HepG2 (cell line): ENCODE data around the gene LRSAM1. TPM values are rescaled to one million over a fixed set of nuclear protein-coding genes. Genes with fewer than 3 reads are reported as not detected.

Experiments used
- CREB1 ChIP-seq, 2 experiments: fragments of 450-650 bp in 1 of 2; IDR thresholded peaks; 2 replicates each; pipeline ENCODE4 v1.6.1; 2016 to 2017; ENCODE audit warnings: control low read depth in 1 of 2, mild to moderate bottlenecking in 1 of 2, missing compliant biosample characterization in 1 of 2, missing genetic modification characterization in 1 of 2
- ELF1 ChIP-seq: sonication (generic); formaldehyde crosslinking; IDR thresholded peaks from 2 replicates; pipeline ENCODE4 v1.4.0; 2020; ENCODE audit warnings: missing genetic modification reagents
- FOSL2 ChIP-seq: sonication (generic); formaldehyde crosslinking; IDR thresholded peaks from 2 replicates; pipeline ENCODE4 v1.4.0; 2020; ENCODE audit warnings: missing genetic modification reagents
- KLF6 ChIP-seq: IDR thresholded peaks from 2 replicates; pipeline ENCODE4 v1.8.0; 2016; ENCODE audit warnings: missing biosample characterization, missing genetic modification reagents
- NFIB ChIP-seq: sonication (generic); formaldehyde crosslinking; IDR thresholded peaks from 2 replicates; pipeline ENCODE4 v1.9.0; 2021; ENCODE audit warnings: missing genetic modification reagents, mild to moderate bottlenecking, borderline replicate concordance
- PAF1 ChIP-seq: IDR thresholded peaks from 2 replicates; pipeline ENCODE4 v1.6.1; 2016; ENCODE audit warnings: missing genetic modification reagents, missing compliant biosample characterization
- PCBP1 ChIP-seq: fragments of 200-400 bp; formaldehyde crosslinking; IDR thresholded peaks from 2 replicates; pipeline ENCODE4 v1.6.1; 2017; ENCODE audit warnings: mild to moderate bottlenecking, low read depth, low read length, borderline replicate concordance
- RAD21 ChIP-seq: fragments of 450-650 bp; formaldehyde crosslinking; IDR thresholded peaks from 2 replicates; pipeline ENCODE4 v1.5.0; 2020; ENCODE audit warnings: mild to moderate bottlenecking
- SMC3 ChIP-seq: IDR thresholded peaks from 2 replicates; pipeline ENCODE4 v1.6.1; 2011; ENCODE audit warnings: low read length, improper control_type of control experiment
- STAG1 ChIP-seq: sonication (generic); formaldehyde crosslinking; IDR thresholded peaks from 2 replicates; pipeline ENCODE4 v1.4.0; 2020; ENCODE audit warnings: missing genetic modification reagents
- ZNF263 ChIP-seq: sonication (generic); formaldehyde crosslinking; IDR thresholded peaks from 2 replicates; pipeline ENCODE4 v1.4.0; 2020; ENCODE audit warnings: missing genetic modification reagents
- ZNF577 ChIP-seq: sonication (generic); formaldehyde crosslinking; IDR thresholded peaks from 2 replicates; pipeline ENCODE4 v1.4.0; 2020; ENCODE audit warnings: mild to moderate bottlenecking, low read depth, missing genetic modification reagents, borderline replicate concordance
- ZNF749 ChIP-seq: sonication (generic); formaldehyde crosslinking; IDR thresholded peaks from 2 replicates; pipeline ENCODE4 v1.8.0; 2022; ENCODE audit warnings: mild to moderate bottlenecking, missing genetic modification reagents, moderate library complexity, borderline replicate concordance
- ZNF772 ChIP-seq: sonication (generic); formaldehyde crosslinking; IDR thresholded peaks from 2 replicates; pipeline ENCODE4 v1.5.0; 2020; ENCODE audit warnings: mild to moderate bottlenecking, missing genetic modification reagents
- polyA plus RNA-seq, 8 experiments: library from polyadenylated mRNA; depleted of rRNA in 3 of 8; stranded (reverse) in 7 of 8; unstranded in 1 of 8; fragments of >200 nt; fragmentation: Illumina TruSeq in 4 of 8; extraction: Trizol in 4 of 8; gene quantifications; 2 replicates each; pipeline versions ENCODE4 v1.2.1 to v1.2.3, GENCODE V29; 2011 to 2016; ENCODE audit warnings: low read depth in 4 of 8, missing spikeins in 1 of 8, mixed read lengths in 1 of 8; ENCODE audit not compliant: insufficient read depth in 1 of 8
- total RNA-seq, 5 experiments: library from RNA; depleted of rRNA; stranded (reverse); fragments of >200 nt; fragmentation: Illumina TruSeq; extraction: Trizol; gene quantifications; 2 replicates each; pipeline ENCODE4 v1.2.3, GENCODE V29; 2016; ENCODE audit warnings: low read depth in 1 of 5
- TF ChIP-seq, protein P1 (sequence below): sonication (generic); formaldehyde crosslinking; IDR thresholded peaks from 2 replicates; pipeline ENCODE4 v1.9.0; 2021; ENCODE audit warnings: mild to moderate bottlenecking, missing genetic modification reagents
- TF ChIP-seq, protein P2 (sequence below): IDR thresholded peaks from 2 replicates; pipeline ENCODE4 v1.6.1; 2012; ENCODE audit warnings: low read depth, low read length, improper control_type of control experiment
- TF ChIP-seq, protein P3 (sequence below): sonication (generic); formaldehyde crosslinking; conservative IDR thresholded peaks from 2 replicates; pipeline ENCODE4 v1.8.1; 2023; ENCODE audit warnings: missing genetic modification reagents

LRSAM1 gene
- total and polyA plus RNA-seq, 2 of the 13 experiments (the other 11 are each of a cell fraction or from before 2014, with no cell fraction given) = 8.7 to 10.2 TPM

DNA sequence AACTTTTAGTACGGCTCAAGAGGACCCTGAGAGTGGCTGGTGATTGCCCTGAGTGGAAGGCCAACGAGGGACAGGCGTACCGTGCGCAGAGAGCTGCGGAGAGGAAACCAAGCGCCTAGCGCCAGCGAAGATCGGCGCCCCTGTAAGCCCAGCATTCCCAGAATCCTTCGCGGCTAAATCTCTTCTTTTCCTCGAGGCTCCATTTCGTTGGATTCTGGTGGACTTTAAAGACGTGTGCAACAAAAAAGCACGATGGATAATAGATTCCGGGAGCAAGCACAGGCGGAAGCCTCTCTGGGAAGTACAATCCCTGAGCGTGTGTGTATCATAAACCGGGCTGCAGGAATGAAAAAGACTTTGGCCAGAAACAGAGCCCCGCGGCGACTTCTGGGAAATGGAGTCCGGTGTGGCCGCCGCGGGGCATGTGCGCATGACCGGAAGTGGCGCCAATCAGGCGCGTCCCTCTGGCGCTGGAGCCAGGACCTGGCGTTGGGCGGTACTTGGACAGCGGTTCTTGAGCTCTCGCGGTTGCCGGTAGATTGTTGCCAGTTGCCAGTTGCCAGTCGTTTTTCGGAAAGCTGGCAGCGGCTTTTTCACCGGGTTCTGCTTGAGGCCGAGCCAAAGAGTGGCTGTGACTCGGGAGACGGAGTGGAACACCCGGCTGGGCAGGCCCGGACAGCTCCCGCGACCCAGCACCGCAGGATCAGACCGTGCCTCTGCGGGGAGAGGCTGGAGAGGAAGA is 27.2 kb upstream of the LRSAM1 start, which contains the start of gene ZNF79 (continued):
- TF ChIP-seq, protein P1, sequence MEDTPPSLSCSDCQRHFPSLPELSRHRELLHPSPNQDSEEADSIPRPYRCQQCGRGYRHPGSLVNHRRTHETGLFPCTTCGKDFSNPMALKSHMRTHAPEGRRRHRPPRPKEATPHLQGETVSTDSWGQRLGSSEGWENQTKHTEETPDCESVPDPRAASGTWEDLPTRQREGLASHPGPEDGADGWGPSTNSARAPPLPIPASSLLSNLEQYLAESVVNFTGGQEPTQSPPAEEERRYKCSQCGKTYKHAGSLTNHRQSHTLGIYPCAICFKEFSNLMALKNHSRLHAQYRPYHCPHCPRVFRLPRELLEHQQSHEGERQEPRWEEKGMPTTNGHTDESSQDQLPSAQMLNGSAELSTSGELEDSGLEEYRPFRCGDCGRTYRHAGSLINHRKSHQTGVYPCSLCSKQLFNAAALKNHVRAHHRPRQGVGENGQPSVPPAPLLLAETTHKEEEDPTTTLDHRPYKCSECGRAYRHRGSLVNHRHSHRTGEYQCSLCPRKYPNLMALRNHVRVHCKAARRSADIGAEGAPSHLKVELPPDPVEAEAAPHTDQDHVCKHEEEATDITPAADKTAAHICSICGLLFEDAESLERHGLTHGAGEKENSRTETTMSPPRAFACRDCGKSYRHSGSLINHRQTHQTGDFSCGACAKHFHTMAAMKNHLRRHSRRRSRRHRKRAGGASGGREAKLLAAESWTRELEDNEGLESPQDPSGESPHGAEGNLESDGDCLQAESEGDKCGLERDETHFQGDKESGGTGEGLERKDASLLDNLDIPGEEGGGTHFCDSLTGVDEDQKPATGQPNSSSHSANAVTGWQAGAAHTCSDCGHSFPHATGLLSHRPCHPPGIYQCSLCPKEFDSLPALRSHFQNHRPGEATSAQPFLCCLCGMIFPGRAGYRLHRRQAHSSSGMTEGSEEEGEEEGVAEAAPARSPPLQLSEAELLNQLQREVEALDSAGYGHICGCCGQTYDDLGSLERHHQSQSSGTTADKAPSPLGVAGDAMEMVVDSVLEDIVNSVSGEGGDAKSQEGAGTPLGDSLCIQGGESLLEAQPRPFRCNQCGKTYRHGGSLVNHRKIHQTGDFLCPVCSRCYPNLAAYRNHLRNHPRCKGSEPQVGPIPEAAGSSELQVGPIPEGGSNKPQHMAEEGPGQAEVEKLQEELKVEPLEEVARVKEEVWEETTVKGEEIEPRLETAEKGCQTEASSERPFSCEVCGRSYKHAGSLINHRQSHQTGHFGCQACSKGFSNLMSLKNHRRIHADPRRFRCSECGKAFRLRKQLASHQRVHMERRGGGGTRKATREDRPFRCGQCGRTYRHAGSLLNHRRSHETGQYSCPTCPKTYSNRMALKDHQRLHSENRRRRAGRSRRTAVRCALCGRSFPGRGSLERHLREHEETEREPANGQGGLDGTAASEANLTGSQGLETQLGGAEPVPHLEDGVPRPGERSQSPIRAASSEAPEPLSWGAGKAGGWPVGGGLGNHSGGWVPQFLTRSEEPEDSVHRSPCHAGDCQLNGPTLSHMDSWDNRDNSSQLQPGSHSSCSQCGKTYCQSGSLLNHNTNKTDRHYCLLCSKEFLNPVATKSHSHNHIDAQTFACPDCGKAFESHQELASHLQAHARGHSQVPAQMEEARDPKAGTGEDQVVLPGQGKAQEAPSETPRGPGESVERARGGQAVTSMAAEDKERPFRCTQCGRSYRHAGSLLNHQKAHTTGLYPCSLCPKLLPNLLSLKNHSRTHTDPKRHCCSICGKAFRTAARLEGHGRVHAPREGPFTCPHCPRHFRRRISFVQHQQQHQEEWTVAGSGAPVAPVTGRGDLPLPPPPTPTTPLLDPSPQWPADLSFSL = no peak
- TF ChIP-seq RAD21 = peak; percentile 48; the same call in 1 of the 2 replicates
- TF ChIP-seq ZNF577 = no peak
- TF ChIP-seq STAG1 (CRISPR knock-in tag) = no peak; the same call in 1 of the 2 replicates
- no peak for TF ChIP-seq ZNF772 (CRISPR knock-in tag)
- TF ChIP-seq NFIB = no peak
- no peak for TF ChIP-seq SMC3
- no peak for TF ChIP-seq PAF1 (CRISPR knock-in tag)
- no peak for TF ChIP-seq ZNF749 (CRISPR knock-in tag)
- TF ChIP-seq ZNF263 (CRISPR knock-in tag) = 0 out of 2 replicates have a peak, but pooled peaks have one; percentile 11
- 0 out of 2 replicates have a peak, but pooled peaks have one; percentile 55 for TF ChIP-seq KLF6 (CRISPR knock-in tag)
- peak; percentile 89 for TF ChIP-seq CREB1 (IDR thresholded peaks at IDR 0.05)
- peak; percentile 99 for TF ChIP-seq CREB1 (CRISPR knock-in tag; IDR thresholded peaks at IDR 0.05)
- TF ChIP-seq, protein P2, sequence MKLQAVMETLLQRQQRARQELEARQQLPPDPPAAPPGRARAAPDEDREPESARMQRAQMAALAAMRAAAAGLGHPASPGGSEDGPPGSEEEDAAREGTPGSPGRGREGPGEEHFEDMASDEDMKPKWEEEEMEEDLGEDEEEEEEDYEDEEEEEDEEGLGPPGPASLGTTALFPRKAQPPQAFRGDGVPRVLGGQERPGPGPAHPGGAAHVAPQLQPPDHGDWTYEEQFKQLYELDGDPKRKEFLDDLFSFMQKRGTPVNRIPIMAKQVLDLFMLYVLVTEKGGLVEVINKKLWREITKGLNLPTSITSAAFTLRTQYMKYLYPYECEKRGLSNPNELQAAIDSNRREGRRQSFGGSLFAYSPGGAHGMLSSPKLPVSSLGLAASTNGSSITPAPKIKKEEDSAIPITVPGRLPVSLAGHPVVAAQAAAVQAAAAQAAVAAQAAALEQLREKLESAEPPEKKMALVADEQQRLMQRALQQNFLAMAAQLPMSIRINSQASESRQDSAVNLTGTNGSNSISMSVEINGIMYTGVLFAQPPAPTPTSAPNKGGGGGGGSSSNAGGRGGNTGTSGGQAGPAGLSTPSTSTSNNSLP = peak; percentile 20; the same call in 1 of the 2 replicates
- TF ChIP-seq PCBP1 = no peak
- TF ChIP-seq ELF1 (CRISPR knock-in tag) = peak; percentile 92
- peak; percentile 20; the same call in 1 of the 2 replicates for TF ChIP-seq FOSL2 (CRISPR knock-in tag)
- TF ChIP-seq, protein P3, sequence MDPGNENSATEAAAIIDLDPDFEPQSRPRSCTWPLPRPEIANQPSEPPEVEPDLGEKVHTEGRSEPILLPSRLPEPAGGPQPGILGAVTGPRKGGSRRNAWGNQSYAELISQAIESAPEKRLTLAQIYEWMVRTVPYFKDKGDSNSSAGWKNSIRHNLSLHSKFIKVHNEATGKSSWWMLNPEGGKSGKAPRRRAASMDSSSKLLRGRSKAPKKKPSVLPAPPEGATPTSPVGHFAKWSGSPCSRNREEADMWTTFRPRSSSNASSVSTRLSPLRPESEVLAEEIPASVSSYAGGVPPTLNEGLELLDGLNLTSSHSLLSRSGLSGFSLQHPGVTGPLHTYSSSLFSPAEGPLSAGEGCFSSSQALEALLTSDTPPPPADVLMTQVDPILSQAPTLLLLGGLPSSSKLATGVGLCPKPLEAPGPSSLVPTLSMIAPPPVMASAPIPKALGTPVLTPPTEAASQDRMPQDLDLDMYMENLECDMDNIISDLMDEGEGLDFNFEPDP (CRISPR knock-in tag) = no peak
